Psoas muscle (tissue), 8 donors: Measurements from ENCODE around the gene CDKN2AIPNL. TPM values are rescaled to one million over a fixed set of nuclear protein-coding genes. Genes with fewer than 3 reads are reported as not detected.
"Not testable (repeated sequence)": the region's sequence is repeated elsewhere in the genome, so short reads cannot be mapped to it uniquely, and the experiment has no call there.

ENCODE experiments used
- ATAC-seq, 4 donors: fragments of 200-7000 bp; cut with Tn5 transposase; one replicate each; pipeline ENCODE4 v1.9.1; 2020; ENCODE audit warnings: moderate library complexity in 3 of 4, mild to moderate bottlenecking in 2 of 4
- DNase-seq, 2 donors: peaks; one replicate each; pipeline ENCODE4 v3.0.0-alpha.2; 2020
- H3K27ac ChIP-seq: fragments of 200-600 bp; one replicate; pipeline ENCODE4 v1.8.0; 2022
- H3K27me3 ChIP-seq, 3 donors: fragments of 200-600 bp in 1 of 3; one replicate each; pipeline versions ENCODE4 v1.6.1 to v1.8.0; 2013 to 2022; ENCODE audit warnings: low read length in 2 of 3, mild to moderate bottlenecking in 2 of 3, moderate library complexity in 1 of 3; ENCODE audit not compliant: insufficient read depth in 3 of 3
- H3K36me3 ChIP-seq, 2 donors: fragments of 200-600 bp in 1 of 2; one replicate each; pipeline versions ENCODE4 v1.6.1 to v1.8.0; 2013 to 2022; ENCODE audit warnings: low read depth in 1 of 2, mild to moderate bottlenecking in 1 of 2, moderate library complexity in 1 of 2; ENCODE audit not compliant: insufficient read depth in 1 of 2
- H3K4me1 ChIP-seq: fragments of 200-600 bp; one replicate; pipeline ENCODE4 v1.8.0; 2022
- H3K4me3 ChIP-seq: fragments of 200-600 bp; one replicate; pipeline ENCODE4 v1.8.0; 2022; ENCODE audit warnings: mild to moderate bottlenecking
- H3K9me3 ChIP-seq: fragments of 200-600 bp; one replicate; pipeline ENCODE4 v1.8.0; 2022
- WGBS, 3 donors: extraction: QIAGEN DNeasy Blood & Tissue Kit; methylation state at CpG; one replicate each; pipeline versions ENCODE4 v1.1.6 to v1.1.7; 2013; 5-methylcytosine and 5-hydroxymethylcytosine counted together
- intact Hi-C, 2 donors: fragments of 100-400 bp; cut with DNase I; formaldehyde crosslinking; loops; one replicate each; pipeline versions ENCODE4 v1.11.0 to v1.14.2; 2022
- polyA plus RNA-seq, 3 donors: library from polyadenylated mRNA; stranded (reverse); fragments of 200-250 nt; gene quantifications; one replicate each; pipeline ENCODE4 v1.2.3, GENCODE V29; 2013
- total RNA-seq, 4 donors: library from RNA; stranded (reverse); fragmentation: NEBNext Ultra II Directional in 2 of 4; extraction: Animal tissue kit (Norgen Biotek cat#: 25700) in 2 of 4; gene quantifications; one replicate each; pipeline versions ENCODE4 v1.2.1 to v1.2.4, GENCODE V29; 2021 to 2023
- TF ChIP-seq, protein P1 (sequence below): fragments of 200-600 bp; IDR thresholded peaks from one replicate; pipeline ENCODE4 v1.8.0; 2022; ENCODE audit warnings: antibody characterized with exemption
- donor health status: healthy with polysubstance abuse.
- donor health status: DM: no; HTN: no; CAD: no; lungs with moderate emphysema.
- donor health status: Bipolar disorder and iron deficiency.
- donor health status: healthy.
- donor health status: DM: yes; HTN: yes; CAD: no.
- donor health status: DM: no; HTN: no; CAD: no.
- donor health status: DM: no; HTN: no; CAD: no.
- donor health status: DM: yes; HTN: yes; CAD: no.

The CDKN2AIPNL gene
- total and polyA plus RNA-seq, 7 donors = 31.4 to 60.9 (median 42.0) TPM

DNA sequence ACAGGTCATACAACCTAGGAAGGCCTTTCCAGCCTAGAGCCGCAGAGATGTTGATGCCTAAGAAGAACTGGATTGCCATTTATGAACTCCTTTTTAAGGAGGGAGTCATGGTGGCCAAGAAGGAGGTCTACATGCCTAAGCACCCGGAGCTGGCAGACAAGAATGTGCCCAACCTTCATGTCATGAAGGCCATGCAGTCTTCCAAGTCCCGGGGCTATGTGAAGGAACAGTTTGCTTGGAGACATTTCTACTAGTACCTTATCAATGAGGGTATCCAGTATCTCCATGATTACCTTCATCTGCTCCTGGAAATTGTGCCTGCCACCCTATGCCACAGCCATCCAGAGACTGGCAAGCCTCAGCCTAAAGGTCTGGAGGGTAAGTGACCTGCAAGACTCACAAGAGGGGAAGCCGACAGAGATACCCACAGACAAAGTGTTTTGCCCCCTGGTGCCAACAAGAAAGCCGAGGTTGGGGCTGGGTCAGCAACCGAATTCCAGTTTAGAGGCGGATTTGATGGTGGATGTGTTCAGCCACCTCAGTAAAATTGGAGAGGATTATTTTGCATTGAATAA is 11.2 kb upstream of the CDKN2AIPNL start:
- 86 to 94% (median 87%) methylated on average over 7 of the region's 7 CpGs for WGBS, 3 donors
- ATAC-seq (no peak), DNase-seq (no peak)
- H3K27ac ChIP-seq = no peak overlapping the region
- intact Hi-C loops = no loop called here
- TF ChIP-seq, protein P1, sequence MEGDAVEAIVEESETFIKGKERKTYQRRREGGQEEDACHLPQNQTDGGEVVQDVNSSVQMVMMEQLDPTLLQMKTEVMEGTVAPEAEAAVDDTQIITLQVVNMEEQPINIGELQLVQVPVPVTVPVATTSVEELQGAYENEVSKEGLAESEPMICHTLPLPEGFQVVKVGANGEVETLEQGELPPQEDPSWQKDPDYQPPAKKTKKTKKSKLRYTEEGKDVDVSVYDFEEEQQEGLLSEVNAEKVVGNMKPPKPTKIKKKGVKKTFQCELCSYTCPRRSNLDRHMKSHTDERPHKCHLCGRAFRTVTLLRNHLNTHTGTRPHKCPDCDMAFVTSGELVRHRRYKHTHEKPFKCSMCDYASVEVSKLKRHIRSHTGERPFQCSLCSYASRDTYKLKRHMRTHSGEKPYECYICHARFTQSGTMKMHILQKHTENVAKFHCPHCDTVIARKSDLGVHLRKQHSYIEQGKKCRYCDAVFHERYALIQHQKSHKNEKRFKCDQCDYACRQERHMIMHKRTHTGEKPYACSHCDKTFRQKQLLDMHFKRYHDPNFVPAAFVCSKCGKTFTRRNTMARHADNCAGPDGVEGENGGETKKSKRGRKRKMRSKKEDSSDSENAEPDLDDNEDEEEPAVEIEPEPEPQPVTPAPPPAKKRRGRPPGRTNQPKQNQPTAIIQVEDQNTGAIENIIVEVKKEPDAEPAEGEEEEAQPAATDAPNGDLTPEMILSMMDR = no peak
- peaks cover 10% of the 10 kb centered on the region for H3K9me3 ChIP-seq
- no peaks in the 10 kb centered on the region for H3K27me3 ChIP-seq
- no peaks in the 10 kb centered on the region for H3K4me1 ChIP-seq
- H3K36me3 ChIP-seq = no peaks in the 10 kb centered on the region
- H3K4me3 ChIP-seq = no peak overlapping the region

DNA sequence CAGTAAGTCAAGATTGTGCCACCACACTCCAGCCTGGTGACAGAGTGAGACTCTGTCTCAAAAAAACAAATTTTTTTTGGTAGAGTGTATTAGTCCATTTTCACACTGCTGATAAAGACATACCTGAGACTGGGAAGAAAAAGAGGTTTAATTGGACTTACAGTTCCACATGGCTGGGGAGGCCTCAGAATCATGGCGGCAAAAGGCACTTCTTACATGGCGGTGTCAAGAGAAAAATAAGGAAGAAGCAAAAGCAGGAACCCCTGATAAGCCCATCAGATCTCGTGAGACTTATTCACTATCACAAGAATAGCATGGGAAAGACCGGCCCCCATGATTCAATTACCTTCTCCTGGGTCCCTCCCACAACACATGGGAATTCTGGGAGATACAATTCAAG is 9.4 kb upstream of the CDKN2AIPNL start:
- intact Hi-C loops, ATAC-seq, DNase-seq, H3K4me1 ChIP-seq, H3K4me3 ChIP-seq, H3K27me3 ChIP-seq, H3K36me3 ChIP-seq, H3K27ac ChIP-seq: not testable (repeated sequence)
- 94 to 98% (median 98%) methylated on average over 3 to 4 of the region's 4 CpGs for WGBS, 3 donors
- H3K9me3 ChIP-seq = peaks cover 10% of the 10 kb centered on the region

GRCh38 chr5:134420343-134420742 is 8.7 kb upstream of the CDKN2AIPNL start:
- no peaks in the 10 kb centered on the region for H3K27me3 ChIP-seq
- 84 to 90% (median 87%) methylated on average over 2 of the region's 2 CpGs for WGBS, 3 donors
- ATAC-seq = no peak
- TF ChIP-seq, protein P1 = no peak
- intact Hi-C loops = no loop called here
- H3K36me3 ChIP-seq = no peaks in the 10 kb centered on the region
- no peak for DNase-seq
- H3K9me3 ChIP-seq = peaks cover 10% of the 10 kb centered on the region
- H3K27ac ChIP-seq = no peak overlapping the region
- no peaks in the 10 kb centered on the region for H3K4me1 ChIP-seq
- H3K4me3 ChIP-seq = no peak overlapping the region

GRCh38 chr5:134418958-134419357 is 7.3 kb upstream of the CDKN2AIPNL start:
- ATAC-seq = no peak
- Histone ChIP-seq H3K27ac (no peak overlapping the region), H3K9me3 (peaks cover 10% of the 10 kb centered on the region), H3K27me3 (no peaks in the 10 kb centered on the region), H3K4me1 (no peaks in the 10 kb centered on the region), H3K36me3 (no peaks in the 10 kb centered on the region), H3K4me3 (no peak overlapping the region)
- no peak for DNase-seq
- TF ChIP-seq, protein P1 = no peak
- 95 to 97% (median 95%) methylated on average over 3 of the region's 3 CpGs for WGBS, 3 donors
- intact Hi-C loops = loop anchor here in 1 of 2 donors (10.0 kb wide), 1 partner anchor 156 kb away; no protein-coding TSS in a partner anchor

DNA sequence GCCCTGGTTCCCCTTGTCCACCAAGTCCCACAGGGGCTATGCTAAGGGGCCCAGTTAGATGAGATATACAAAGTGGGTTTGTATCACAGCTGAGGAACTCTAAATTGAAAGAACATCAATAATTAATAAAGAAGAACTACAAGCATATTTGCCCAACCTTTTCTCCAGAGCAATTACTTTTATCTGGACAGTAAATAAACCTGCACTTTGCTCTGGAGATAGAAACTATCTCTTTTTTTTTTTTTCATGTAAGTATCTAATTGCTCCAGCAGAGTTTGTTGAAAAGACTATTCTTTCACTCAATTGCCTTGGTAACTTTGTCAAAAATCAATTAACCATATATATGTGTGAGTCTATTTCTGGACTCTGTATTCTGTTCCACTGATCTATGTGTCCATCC is 6.0 kb upstream of the CDKN2AIPNL start:
- no peak for ATAC-seq
- Histone ChIP-seq H3K27me3 (no peaks in the 10 kb centered on the region), H3K27ac (no peak overlapping the region), H3K9me3 (peaks cover 10% of the 10 kb centered on the region), H3K36me3 (no peaks in the 10 kb centered on the region), H3K4me3 (no peak overlapping the region), H3K4me1 (peaks cover 6% of the 10 kb centered on the region)
- intact Hi-C loops = loop anchor here in 1 of 2 donors (10.0 kb wide), 1 partner anchor 157 kb away; no protein-coding TSS in a partner anchor
- no peak for DNase-seq
- TF ChIP-seq, protein P1 = no peak
